HepG2 (cell line): Measurements from ENCODE around the gene CORO1C. TPM values are rescaled to one million over a fixed set of nuclear protein-coding genes. Genes with fewer than 3 reads are reported as not detected.

Experiments used
- AKNA ChIP-seq: sonication (generic); formaldehyde crosslinking; IDR thresholded peaks from 2 replicates; pipeline ENCODE4 v1.4.0; 2020; ENCODE audit warnings: missing genetic modification reagents, borderline replicate concordance
- GLMP ChIP-seq: sonication (generic); formaldehyde crosslinking; IDR thresholded peaks from 2 replicates; pipeline ENCODE4 v1.9.0; 2021; ENCODE audit warnings: missing genetic modification reagents, mild to moderate bottlenecking, borderline replicate concordance
- HMG20A ChIP-seq: IDR thresholded peaks from 2 replicates; pipeline ENCODE4 v1.6.1; 2016; ENCODE audit warnings: borderline replicate concordance
- NR2F6 ChIP-seq, 2 experiments: IDR thresholded peaks; 2 replicates each; pipeline ENCODE4 v1.6.1; 2016; ENCODE audit warnings: antibody characterized with exemption in 1 of 2, mild to moderate bottlenecking in 1 of 2
- POGK ChIP-seq: sonication (generic); formaldehyde crosslinking; conservative IDR thresholded peaks from 2 replicates; pipeline ENCODE4 v1.8.0; 2022; ENCODE audit warnings: mild to moderate bottlenecking, moderate library complexity, missing genetic modification reagents
- SNAPC4 ChIP-seq: sonication (generic); formaldehyde crosslinking; IDR thresholded peaks from 2 replicates; pipeline ENCODE4 v1.4.0; 2020; ENCODE audit warnings: mild to moderate bottlenecking, missing genetic modification reagents
- SOX13 ChIP-seq, 3 experiments: fragments of 450-650 bp in 1 of 3; sonication (generic) in 1 of 3; formaldehyde crosslinking in 1 of 3; IDR thresholded peaks in 2 of 3; conservative IDR thresholded peaks in 1 of 3; 2 replicates each; pipeline versions ENCODE4 v1.5.0 to v1.6.1; 2016 to 2020; ENCODE audit warnings: antibody characterized with exemption in 1 of 3, mild to moderate bottlenecking in 1 of 3, missing compliant biosample characterization in 1 of 3, missing genetic modification reagents in 1 of 3, moderate library complexity in 1 of 3
- TOE1 ChIP-seq: sonication (generic); formaldehyde crosslinking; IDR thresholded peaks from 2 replicates; pipeline ENCODE4 v1.4.0; 2020; ENCODE audit warnings: mild to moderate bottlenecking, missing genetic modification reagents
- ZGPAT ChIP-seq: IDR thresholded peaks from 2 replicates; pipeline ENCODE4 v1.6.1; 2016; ENCODE audit warnings: mild to moderate bottlenecking
- ZNF274 ChIP-seq: sonication (generic); formaldehyde crosslinking; IDR thresholded peaks from 2 replicates; pipeline ENCODE4 v1.5.1; 2020; ENCODE audit warnings: mild to moderate bottlenecking, missing genetic modification reagents
- ZNF33A ChIP-seq: sonication (generic); formaldehyde crosslinking; IDR thresholded peaks from 2 replicates; pipeline ENCODE4 v1.5.1; 2020; ENCODE audit warnings: missing genetic modification reagents, mild to moderate bottlenecking, moderate library complexity, borderline replicate concordance
- ZNF773 ChIP-seq: sonication (generic); formaldehyde crosslinking; IDR thresholded peaks from 2 replicates; pipeline ENCODE4 v1.4.0; 2020; ENCODE audit warnings: missing genetic modification reagents, borderline replicate concordance
- polyA plus RNA-seq, 8 experiments: library from polyadenylated mRNA; depleted of rRNA in 3 of 8; stranded (reverse) in 7 of 8; unstranded in 1 of 8; fragments of >200 nt; fragmentation: Illumina TruSeq in 4 of 8; extraction: Trizol in 4 of 8; gene quantifications; 2 replicates each; pipeline versions ENCODE4 v1.2.1 to v1.2.3, GENCODE V29; 2011 to 2016; ENCODE audit warnings: low read depth in 4 of 8, missing spikeins in 1 of 8, mixed read lengths in 1 of 8; ENCODE audit not compliant: insufficient read depth in 1 of 8
- total RNA-seq, 5 experiments: library from RNA; depleted of rRNA; stranded (reverse); fragments of >200 nt; fragmentation: Illumina TruSeq; extraction: Trizol; gene quantifications; 2 replicates each; pipeline ENCODE4 v1.2.3, GENCODE V29; 2016; ENCODE audit warnings: low read depth in 1 of 5

Gene CORO1C
- total and polyA plus RNA-seq, 2 of the 13 experiments (the other 11 are each of a cell fraction or from before 2014, with no cell fraction given) = 73.7 to 131 TPM

- no peak for TF ChIP-seq AKNA (CRISPR knock-in tag)
- TF ChIP-seq SNAPC4 (CRISPR knock-in tag) = peak; percentile 67; the same call in 1 of the 2 replicates
- TF ChIP-seq SOX13 (IDR thresholded peaks at IDR 0.05) = no peak
- TF ChIP-seq SOX13 (CRISPR knock-in tag; conservative IDR thresholded peaks at IDR 0.05 in 1 of 2, IDR thresholded peaks at IDR 0.05 in 1 of 2) = peak in 1 of 2 experiments; percentile 74; a peak in 2 of 4 replicates
- no peak for TF ChIP-seq HMG20A (CRISPR knock-in tag)
- 0 out of 2 replicates have a peak, but pooled peaks have one; percentile 14 for TF ChIP-seq NR2F6 (IDR thresholded peaks at IDR 0.05)
- peak; percentile 55 for TF ChIP-seq NR2F6 (CRISPR knock-in tag; IDR thresholded peaks at IDR 0.05)
- TF ChIP-seq GLMP = no peak
- no peak for TF ChIP-seq ZNF773 (CRISPR knock-in tag)
- TF ChIP-seq ZNF33A (CRISPR knock-in tag) = no peak
- no peak for TF ChIP-seq TOE1 (CRISPR knock-in tag)
- peak; percentile 35; the same call in 1 of the 2 replicates for TF ChIP-seq ZNF274
- 0 out of 2 replicates have a peak, but pooled peaks have one; percentile 26 for TF ChIP-seq ZGPAT (CRISPR knock-in tag)
- TF ChIP-seq POGK (CRISPR knock-in tag) = peak; percentile 43; the same call in 1 of the 2 replicates
Observed at GRCh38 chr12:108620236-108620879, 111.0 kb downstream of the CORO1C start (continued).
